GM19238 (cell line): Measurements from ENCODE around the gene CLIC4.
"Not testable (repeated sequence)": the region's sequence is repeated elsewhere in the genome, so short reads cannot be mapped to it uniquely, and the experiment has no call there.

Experiments used
- DNase-seq: peaks from one replicate; pipeline ENCODE4 v3.0.0; 2011; ENCODE audit warnings: low spot score; ENCODE audit not compliant: insufficient read length

The CLIC4 gene

GRCh38 chr1:24806588-24806987 lies 61.3 kb downstream of the CLIC4 start:
- no peak for DNase-seq

GRCh38 chr1:24811494-24811893 lies 66.2 kb downstream of the CLIC4 start:
- not testable (repeated sequence) for DNase-seq

- not testable (repeated sequence) for DNase-seq
Observed at GRCh38 chr1:24820221-24820620, 75.0 kb downstream of the CLIC4 start.

GRCh38 chr1:24822887-24823286 lies 77.6 kb downstream of the CLIC4 start:
- no peak for DNase-seq

- not testable (repeated sequence) for DNase-seq
Observed at GRCh38 chr1:24823486-24823885, 78.2 kb downstream of the CLIC4 start.

- no peak for DNase-seq
Observed at GRCh38 chr1:24825174-24825573, 79.9 kb downstream of the CLIC4 start.

- DNase-seq, result no peak
Observed at GRCh38 chr1:24826510-24826909, 81.3 kb downstream of the CLIC4 start.

- no peak for DNase-seq
Observed at GRCh38 chr1:24827379-24828135, 82.3 kb downstream of the CLIC4 start.

GRCh38 chr1:24828183-24828886 lies 83.1 kb downstream of the CLIC4 start:
- DNase-seq, result no peak

- DNase-seq, result no peak
Observed at GRCh38 chr1:24828887-24829192, 83.6 kb downstream of the CLIC4 start.

GRCh38 chr1:24830680-24831272 lies 85.5 kb downstream of the CLIC4 start:
- no peak for DNase-seq

GRCh38 chr1:24841593-24841992 lies 96.3 kb downstream of the CLIC4 start:
- DNase-seq, result no peak

- no peak for DNase-seq
Observed at GRCh38 chr1:24846671-24847070, 101.4 kb downstream of the CLIC4 start.

- DNase-seq, result peak; percentile 81
Observed at GRCh38 chr1:24847995-24848881, 103.0 kb downstream of the CLIC4 start.

GRCh38 chr1:24849672-24850295 lies 104.5 kb downstream of the CLIC4 start:
- no peak for DNase-seq

- DNase-seq, result no peak
Observed at GRCh38 chr1:24850328-24850920, 105.2 kb downstream of the CLIC4 start.

- DNase-seq, result no peak
Observed at GRCh38 chr1:24853649-24854048, 108.4 kb downstream of the CLIC4 start.

GRCh38 chr1:24855474-24855873 lies 110.2 kb downstream of the CLIC4 start:
- no peak for DNase-seq

- DNase-seq, result no peak
Observed at GRCh38 chr1:24856787-24857506, 111.7 kb downstream of the CLIC4 start.

- DNase-seq, result no peak
Observed at GRCh38 chr1:24857507-24858133, 112.4 kb downstream of the CLIC4 start.
